Sciatic nerve (tissue), 2 donors: Measurements from ENCODE around the gene TPD52L2. TPM values are rescaled to one million over a fixed set of nuclear protein-coding genes. Genes with fewer than 3 reads are reported as not detected.
"Not testable (repeated sequence)": the region's sequence is repeated elsewhere in the genome, so short reads cannot be mapped to it uniquely, and the experiment has no call there.

Experiments
- ATAC-seq: fragments of 200-7000 bp; cut with Tn5 transposase; one replicate; pipeline ENCODE4 v1.9.1; 2020; ENCODE audit warnings: mild to moderate bottlenecking, moderate library complexity
- DNase-seq: peaks from one replicate; pipeline ENCODE4 v3.0.0-alpha.2; 2020; ENCODE audit warnings: low spot score
- intact Hi-C: fragments of 100-400 bp; cut with DNase I; formaldehyde crosslinking; loops from one replicate; pipeline ENCODE4 v1.14.2; 2022
- total RNA-seq: library from RNA; stranded (reverse); fragmentation: NEBNext Ultra II Directional; extraction: Animal tissue kit (Norgen Biotek cat#: 25700); gene quantifications from one replicate; pipeline ENCODE4 v1.2.1, GENCODE V29; 2021
- donor health status: DM: no; HTN: no; CAD: no.
- donor health status: DM: no; HTN: no; CAD: no.

The TPD52L2 gene
- total RNA-seq, 1 donor from 2014 or later: 69.1 TPM

DNA sequence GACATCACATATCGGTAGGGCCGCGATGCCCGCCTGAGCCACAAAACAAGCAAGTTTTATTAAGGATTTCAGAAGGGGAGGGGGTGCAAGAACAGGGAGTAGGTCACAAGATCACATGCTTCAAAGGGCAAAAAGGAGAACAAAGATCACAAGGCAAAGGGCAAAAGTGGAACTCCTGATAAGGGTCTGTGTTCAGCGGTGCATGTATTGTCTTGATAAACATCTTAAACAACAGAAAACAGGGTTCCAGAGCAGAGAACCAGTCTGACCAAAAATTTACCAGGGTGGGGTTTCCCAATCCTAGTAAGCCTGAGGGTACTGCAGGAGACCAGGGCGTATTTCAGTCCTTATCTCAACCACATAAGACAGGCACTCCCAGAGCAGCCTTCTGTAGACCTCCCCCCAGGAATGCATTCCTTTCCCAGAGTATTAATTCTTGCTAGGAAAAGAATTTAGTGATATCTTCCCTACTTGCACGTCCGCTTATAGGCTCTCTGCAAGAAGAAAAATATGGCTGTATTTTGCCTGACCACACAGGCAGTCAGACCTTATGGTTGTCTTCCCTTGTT lies 51.4 kb downstream of the TPD52L2 start:
- ATAC-seq, intact Hi-C loops, DNase-seq: not testable (repeated sequence)

DNA sequence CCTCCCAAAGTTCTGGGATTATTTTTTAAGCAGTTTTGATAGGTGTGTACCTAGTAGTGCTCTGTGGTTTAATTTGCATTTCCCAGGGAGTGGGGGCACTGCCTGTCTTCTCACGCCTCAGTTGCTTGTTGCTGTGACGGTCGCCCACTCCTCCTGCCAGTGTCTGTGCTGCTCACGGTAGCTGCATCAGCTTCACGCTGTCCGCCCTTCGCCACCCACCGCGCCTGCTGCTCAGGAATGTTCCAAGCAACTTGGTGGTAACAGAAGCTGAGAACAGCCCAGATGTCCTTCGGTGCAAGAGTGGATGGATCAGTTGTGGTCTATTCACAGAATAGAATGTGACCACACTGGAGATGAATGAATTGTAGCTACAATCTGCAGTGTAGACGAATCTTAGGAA lies 52.7 kb downstream of the TPD52L2 start:
- ATAC-seq (no peak), DNase-seq (no peak)
- intact Hi-C loops: no loop called here

DNA sequence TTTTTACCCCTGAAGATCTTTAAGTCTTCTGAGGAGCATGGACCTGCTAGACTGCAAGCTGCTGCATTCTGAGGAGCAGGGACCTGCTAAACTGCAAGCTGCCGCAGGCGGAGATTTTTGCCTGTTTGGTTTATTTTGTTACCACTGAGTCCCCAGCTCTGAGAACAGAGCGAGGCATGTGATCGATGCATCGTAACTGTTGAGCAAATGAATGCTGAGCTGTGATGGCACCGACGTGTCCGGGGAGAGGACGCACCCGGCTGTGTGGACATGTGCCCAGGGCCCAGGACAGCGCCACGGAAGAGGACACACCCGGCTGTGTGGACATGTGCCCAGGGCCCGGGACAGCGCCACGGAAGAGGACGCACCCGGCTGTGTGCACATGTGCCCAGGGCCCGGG lies 54.1 kb downstream of the TPD52L2 start:
- DNase-seq (no peak), ATAC-seq (no peak)
- intact Hi-C loops: no loop called here

DNA sequence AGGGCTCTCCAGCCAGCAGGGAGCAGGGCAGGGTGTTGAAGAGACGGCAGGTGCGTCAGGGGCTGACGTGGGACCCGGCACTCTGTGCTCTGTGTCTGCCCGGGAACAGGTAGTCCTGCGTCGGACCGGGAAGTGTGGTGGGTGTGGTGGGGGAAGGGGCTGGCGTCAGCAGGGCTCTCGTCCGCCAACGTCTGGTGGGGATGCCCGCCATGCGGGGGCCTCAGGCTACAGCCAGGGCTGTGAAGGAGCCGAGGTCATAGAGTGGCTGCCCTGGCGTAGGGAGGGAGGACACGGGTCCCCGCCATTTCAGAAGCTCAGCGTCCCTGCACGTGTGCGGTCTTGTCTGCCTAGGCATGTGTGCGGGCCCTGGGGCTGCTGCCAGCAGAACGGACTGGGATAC lies 55.2 kb downstream of the TPD52L2 start:
- ATAC-seq (no peak), DNase-seq (no peak)
- intact Hi-C loops: no loop called here

DNA sequence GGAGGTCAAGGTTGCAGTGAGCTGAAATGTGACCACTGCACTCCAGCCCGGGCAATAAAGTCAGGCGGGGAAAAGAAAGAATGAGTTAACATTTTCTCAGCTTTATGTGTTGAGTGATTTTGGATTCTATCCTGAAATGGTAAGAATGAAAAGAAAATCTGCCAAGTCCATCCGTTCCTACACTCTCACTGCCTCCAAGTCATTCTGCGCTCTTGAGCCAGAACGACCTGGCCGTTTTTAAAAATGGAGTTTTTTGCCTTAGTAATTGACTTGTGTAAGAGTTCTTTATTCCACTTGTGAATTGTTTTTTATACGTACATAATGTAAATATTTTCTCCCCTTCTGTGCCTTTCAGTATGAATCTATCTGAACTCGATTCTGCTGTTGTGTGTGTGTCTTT lies 58.6 kb downstream of the TPD52L2 start:
- DNase-seq (no peak), ATAC-seq (no peak)
- intact Hi-C loops: no loop called here

DNA sequence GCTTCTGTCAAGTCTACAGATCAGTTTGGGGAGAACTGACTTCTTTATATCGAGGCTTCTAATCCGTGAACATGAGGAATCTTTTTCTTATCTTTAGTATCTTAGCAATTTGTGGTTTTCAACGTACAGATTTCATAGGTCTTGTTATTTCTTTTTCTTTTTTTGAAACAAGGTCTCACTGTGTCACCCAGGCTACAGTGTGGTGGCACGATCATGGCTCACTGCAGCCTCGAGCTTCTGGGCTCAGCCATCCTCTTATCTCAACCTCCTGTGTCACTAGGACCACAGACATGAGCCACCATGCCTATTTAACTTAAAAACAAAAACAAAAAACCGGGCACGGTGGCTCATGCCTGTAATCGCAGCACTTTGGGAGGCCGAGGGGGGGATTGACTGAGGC lies 59.2 kb downstream of the TPD52L2 start:
- intact Hi-C loops: no loop called here
- DNase-seq (no peak), ATAC-seq (no peak)

DNA sequence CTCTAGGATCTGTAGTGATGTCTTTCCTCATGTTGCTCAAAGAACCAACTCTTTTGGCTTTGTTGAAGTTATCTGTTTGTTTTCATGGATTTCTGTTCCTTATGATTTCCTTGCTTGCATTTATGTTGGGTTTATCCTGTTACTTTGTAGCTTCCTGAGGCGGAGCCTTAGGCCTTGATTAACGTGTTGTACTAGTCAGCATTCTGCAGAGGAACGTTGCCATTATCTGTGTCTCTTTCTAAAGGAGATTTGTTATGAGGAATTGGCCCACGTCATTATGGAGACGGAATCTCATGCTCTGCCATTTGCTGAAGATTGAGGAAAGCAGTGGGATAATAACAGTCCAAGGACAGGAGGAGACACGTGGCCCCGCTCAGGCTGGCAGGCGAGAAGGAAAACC lies 61.2 kb downstream of the TPD52L2 start:
- intact Hi-C loops: no loop called here
- DNase-seq (no peak), ATAC-seq (no peak)

DNA sequence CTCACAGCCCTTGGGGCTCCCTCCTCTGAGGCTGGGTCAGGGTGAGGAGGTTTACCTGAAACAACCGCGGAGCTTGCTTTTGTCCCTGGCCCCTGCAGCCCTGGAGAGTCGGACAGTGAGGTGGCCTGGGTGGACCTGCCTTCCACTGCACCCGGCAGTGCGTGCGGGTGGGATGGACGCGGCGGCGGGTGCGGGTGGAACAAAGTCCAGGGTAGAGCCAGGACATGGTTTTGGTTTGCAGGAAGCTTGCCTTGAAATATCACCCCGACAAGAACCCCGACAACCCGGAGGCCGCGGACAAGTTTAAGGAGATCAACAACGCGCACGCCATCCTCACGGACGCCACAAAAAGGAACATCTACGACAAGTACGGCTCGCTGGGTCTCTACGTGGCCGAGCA lies 64.0 kb downstream of the TPD52L2 start:
- intact Hi-C loops: no loop called here
- ATAC-seq (no peak), DNase-seq (no peak)

DNA sequence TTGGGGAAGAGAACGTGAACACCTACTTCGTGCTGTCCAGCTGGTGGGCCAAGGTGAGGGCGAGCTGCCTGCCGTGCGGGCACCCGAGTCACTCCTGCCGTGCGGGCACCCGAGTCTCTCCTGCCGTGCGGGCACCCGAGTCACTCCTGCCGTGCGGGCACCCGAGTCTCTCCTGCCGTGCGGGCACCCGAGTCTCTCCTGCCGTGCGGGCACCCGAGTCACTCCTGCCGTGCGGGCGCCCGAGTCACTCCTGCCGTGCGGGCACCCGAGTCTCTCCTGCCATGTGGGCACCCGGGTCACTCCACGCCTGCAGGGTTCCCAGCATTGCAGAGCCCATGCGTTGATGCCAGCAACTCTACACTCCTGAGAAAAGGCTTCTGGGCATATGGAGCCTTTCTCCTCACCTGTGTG lies 64.4 kb downstream of the TPD52L2 start:
- intact Hi-C loops, DNase-seq, ATAC-seq: not testable (repeated sequence)

DNA sequence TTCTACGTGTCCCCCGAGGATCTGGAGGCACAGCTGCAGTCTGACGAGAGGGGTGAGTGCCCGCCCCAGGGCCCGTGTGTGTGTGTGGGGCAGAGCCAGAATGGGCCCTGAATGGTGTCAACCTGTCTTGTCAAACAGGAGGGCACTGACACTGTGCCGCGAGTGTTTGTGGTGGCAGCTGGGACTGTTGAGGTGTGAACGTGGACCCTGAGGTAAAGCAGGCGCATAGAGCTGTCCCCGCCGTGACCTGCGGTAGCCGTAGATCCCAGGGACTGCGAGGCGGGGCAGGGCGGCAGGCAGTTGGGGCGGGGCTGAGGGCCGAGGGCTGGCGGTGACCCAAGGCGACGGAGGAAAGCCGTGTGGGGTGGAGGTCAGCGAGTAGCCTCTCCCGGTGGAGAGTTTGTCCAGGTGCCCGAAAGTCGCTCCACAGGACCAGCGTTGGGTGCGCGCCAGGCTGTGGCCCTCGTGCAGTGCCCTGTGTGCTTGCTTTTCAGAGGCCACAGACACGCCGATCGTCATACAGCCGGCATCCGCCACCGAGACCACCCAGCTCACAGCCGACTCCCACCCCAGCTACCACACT lies 66.0 kb downstream of the TPD52L2 start:
- DNase-seq: no peak
- intact Hi-C loops: no loop called here
- ATAC-seq: no peak

DNA sequence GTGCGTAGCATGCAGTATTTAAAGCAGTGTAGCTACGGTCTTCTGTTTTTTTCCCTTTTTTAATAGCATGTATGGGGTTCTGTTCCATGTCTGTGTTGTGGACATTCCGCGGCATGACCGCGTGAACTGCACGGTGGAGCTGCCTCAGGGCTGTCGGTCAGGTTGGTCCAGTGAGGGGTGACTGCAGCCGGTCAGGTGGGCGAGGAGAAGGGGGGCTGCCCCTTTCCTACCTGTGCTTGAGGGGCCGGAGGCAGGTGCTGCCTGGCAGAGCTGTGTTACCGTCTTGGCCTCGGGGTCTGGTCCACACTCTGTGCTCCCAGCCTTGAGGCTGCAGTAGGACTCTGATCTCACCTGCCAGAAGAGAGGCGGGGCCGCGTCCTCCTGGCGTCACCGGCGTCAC lies 66.7 kb downstream of the TPD52L2 start:
- ATAC-seq (no peak), DNase-seq (no peak)
- intact Hi-C loops: no loop called here

DNA sequence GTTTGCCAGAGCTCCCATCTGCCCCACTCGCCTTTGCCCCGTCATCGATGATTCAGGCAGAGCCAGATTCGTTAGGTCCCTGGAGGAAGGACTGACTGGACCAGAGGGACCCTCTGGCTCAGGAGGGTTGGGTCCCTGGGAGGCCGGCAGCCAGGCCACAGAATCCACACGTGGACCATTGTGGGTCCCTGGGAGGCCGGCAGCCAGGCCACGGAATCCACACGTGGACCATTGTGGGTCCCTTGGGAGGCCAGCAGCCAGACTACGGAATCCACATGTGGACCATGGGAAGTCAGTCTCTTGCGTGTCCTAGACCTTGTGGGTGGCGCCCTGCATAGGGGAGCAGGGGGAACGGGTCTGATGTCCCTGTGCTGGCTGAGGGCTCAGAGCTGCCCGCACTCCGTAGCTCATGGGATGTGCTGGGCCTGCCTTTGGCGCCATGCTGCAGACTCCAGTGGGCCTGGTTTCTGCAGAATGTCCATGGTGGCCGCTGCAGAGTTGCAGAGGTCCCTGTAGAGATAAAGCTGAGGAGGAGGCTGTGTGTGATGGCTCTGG lies 67.6 kb downstream of the TPD52L2 start:
- intact Hi-C loops: no loop called here
- ATAC-seq (no peak), DNase-seq (no peak)

DNA sequence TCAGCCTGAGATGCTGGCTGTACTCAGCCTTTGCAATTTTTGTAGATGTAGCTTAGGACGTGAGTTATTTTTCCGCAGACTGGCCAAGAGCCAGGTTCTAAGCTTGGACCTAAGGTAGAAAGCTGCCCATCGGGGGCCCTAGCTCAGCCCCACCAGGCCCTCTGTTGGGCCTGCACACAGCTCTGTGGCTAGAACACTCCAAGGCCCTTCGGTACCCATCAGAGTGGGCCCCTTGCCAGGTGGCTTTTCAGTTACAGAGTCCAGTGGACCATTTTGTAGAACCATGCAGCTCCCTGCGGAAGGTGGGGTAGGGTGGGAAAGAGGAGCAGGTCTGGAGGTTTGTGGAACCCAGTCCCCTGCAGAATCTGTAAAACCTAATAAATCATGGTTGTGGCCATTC lies 68.6 kb downstream of the TPD52L2 start:
- DNase-seq (no peak), ATAC-seq (no peak)
- intact Hi-C loops: no loop called here

DNA sequence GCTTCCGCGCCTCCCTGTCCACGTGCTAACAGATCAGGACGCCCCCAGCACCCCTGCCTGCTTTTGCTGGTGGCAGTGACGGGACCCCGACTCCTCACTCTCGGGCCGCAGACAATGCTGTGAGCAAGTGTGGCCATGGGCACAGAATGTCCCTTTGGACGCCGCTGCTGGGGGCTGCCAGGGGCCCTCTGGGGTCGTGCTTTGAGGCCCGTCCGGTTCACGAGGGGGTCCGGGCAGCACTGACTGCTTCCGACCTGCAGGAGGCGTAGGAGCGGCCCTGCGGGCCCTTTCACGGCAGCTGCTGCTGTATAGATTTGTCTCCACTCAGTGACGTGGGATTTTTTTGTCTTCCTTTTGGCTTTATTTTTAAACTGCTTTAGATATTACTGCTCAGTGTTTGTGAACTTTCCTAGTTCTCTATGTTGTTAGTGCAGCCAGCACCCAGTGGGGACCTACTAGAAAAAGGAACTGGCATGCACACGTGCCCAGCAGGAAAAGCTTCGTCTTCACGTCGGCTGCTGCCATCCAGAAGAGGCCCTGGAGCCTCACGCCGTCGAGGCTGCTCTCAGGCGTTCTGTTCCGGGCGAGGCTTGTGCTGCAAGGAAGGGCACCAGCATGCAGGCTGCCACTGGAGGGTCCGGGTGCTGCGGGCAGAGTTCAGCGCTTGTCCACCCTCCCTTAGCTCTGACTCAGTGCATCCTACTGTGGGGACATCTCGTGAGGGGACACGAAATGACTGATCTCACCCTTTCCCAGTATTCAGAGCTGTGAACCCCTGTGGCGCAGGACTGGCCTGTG lies 69.4 kb downstream of the TPD52L2 start:
- intact Hi-C loops: no loop called here
- peak; percentile 17 for ATAC-seq
- no peak for DNase-seq

DNA sequence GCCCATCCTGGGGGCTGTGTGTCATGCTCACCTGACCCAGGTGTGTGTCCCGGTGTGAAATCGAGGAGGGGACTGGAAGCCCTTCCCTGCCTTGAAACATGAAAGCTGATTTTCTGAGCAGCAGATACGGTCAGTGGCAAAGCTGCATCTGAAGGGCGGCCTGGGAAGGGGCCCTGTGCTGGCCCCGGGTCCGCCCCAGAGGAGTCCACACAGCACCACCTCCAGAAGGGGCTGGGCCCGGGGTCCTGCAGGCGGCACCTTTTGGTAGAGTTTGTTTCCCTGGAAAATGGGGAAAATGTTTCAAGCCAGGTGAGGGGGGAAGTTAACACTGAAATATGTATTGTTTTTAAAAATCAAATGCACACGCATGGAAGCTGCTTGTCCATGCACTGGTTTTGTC lies 70.4 kb downstream of the TPD52L2 start:
- no peak for ATAC-seq
- intact Hi-C loops: no loop called here

DNA sequence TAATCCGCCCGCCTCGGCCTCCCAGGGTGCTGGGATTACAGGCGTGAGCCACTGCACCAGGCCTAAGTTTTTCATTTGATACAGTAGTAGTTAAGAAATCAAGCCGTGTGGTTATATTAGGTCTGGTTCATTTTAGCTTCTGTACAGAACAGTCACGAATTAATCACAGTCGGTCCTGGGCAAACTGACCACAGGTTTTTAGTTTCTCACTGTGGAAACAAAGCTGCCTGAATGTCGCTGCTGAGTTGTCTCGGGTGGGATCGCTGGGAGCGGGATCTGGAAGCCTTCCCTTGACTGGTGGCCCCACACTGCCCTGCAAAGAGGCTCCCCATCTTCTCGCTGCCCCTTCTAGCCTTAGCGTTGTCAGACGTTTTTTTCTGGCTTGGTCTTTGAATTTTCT lies 72.5 kb downstream of the TPD52L2 start:
- intact Hi-C loops: no loop called here
- ATAC-seq (no peak), DNase-seq (no peak)

More for the DNA sequence above, 70.4 kb downstream of the TPD52L2 start:
- DNase-seq: no peak

DNA sequence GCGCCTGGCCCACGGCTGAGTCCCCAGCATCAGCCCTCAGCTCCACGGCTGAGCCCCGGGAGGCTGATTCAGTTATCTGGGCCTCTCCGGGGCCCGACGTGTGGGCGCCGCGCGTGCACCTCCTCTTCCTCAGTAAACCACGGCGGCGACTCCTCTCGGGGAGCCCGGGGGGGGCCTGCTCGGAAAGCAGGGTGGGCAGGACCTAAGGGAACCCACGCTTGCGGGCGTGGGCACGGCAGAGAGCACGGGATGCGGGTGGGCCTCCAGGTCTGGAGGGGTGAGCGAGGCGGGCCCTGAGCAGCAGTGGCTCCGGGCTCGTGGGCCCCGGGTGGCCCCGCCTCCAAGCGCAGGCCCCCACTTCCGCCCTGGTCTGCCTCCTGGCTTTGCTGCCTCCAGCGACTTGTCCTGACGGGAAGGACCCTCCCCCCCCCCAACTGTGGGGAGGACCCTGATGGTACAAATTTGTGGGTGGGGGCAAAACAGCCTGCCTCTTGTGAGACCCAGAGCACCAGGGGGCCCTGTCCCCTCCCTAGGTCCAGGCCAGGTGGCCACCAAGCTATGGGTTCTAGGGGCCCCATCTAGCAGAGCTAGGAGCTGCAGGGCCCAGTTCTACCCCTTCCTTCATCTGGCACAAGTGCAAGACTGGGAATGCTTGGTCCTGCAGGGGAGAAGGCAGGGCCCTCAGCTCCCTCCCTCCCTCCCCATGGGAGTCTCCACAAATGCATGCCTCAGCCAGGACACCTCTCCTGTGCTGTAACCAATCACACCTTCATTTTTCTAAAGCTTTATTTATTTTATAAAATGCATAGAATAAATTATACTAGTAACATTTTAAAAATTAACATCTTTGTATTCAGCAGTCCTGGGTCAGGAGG lies 74.2 kb downstream of the TPD52L2 start:
- intact Hi-C loops: no loop called here
- no peak for ATAC-seq
- DNase-seq: no peak

DNA sequence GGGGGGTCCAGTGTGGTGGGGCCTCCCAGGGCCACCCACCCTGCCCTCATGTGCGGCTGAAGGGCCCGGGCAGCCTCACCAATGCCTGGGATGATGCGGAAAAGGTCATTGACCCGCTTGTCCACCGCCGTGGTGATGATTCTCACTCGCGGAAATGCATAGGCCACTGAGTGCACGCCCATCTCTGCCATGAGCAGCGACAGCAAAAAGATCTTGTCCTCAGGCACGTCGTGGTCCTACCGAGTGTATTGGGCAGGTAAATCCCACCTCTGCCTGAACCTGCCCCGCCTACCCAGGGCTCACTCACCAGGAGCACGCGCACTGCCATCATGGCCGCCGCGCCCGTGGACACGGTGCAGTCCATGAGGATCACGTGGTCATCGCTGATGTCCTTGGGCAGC lies 75.0 kb downstream of the TPD52L2 start:
- ATAC-seq: no peak
- DNase-seq: no peak
- intact Hi-C loops: no loop called here

DNA sequence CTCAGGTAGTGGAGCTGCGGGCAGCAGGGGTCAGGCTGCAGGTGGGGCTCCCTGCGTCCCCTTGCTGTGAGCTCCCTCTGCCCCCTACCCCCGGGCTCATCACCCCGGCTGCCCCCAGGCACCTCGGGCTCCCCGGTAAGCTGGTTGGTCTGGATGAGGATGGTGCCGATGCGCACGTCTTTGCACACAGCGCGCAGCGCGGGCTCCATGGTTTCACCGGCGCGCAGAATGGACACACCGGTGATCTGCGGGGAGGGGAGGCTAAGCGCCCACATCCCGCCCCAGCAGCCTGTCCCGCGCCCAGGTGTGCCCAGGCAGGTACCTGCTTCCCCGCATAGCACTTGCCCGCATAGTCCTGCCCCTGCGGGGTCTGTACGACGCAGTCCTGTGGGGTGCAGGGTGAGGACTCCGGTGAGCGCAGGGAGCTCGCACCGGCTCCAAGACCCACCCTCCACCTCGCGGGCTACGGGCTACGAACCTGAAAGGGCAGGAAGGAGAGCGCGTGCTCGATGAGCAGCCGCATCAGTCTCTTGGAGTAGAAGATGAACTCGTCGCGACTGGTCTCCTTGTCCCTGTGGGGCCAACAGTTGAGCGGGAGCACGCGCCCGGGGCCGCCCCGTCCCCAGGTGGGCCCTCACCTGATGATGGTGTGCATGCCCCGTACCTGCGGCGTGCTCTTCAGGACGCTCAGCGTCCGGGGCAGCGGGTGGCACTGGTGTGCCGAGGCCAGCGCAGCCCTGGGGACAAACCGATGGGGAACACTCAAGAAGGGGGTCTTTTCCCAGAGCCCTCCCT lies 75.6 kb downstream of the TPD52L2 start:
- ATAC-seq: no peak
- DNase-seq: no peak
- intact Hi-C loops: no loop called here
